Stomach smooth muscle (tissue), 2 donors: ENCODE results near the gene ZNF354C.

Source experiments
- H3K27ac ChIP-seq: one replicate; pipeline ENCODE4 v1.7.0; 2013; ENCODE audit warnings: mild to moderate bottlenecking, low read length, inconsistent platforms
- H3K27me3 ChIP-seq, 2 donors: one replicate each; pipeline ENCODE4 v1.7.0; 2013; ENCODE audit warnings: low read length in 2 of 2; ENCODE audit not compliant: insufficient read depth in 2 of 2, control insufficient read depth in 1 of 2
- H3K36me3 ChIP-seq, 2 donors: one replicate each; pipeline ENCODE4 v1.7.0; 2013; ENCODE audit warnings: low read length in 2 of 2; ENCODE audit not compliant: control insufficient read depth in 2 of 2, insufficient read depth in 2 of 2
- H3K4me1 ChIP-seq: one replicate; pipeline ENCODE4 v1.7.0; 2013; ENCODE audit warnings: low read length; ENCODE audit not compliant: control insufficient read depth, insufficient read depth
- H3K4me3 ChIP-seq, 2 donors: one replicate each; pipeline ENCODE4 v1.7.0; 2013; ENCODE audit warnings: low read length in 2 of 2
- H3K9ac ChIP-seq, 2 donors: one replicate each; pipeline ENCODE4 v1.7.0; 2013; ENCODE audit warnings: low read length in 2 of 2, mild to moderate bottlenecking in 1 of 2
- H3K9me3 ChIP-seq, 2 donors: one replicate each; pipeline ENCODE4 v1.7.0; 2013; ENCODE audit warnings: low read length in 2 of 2; ENCODE audit not compliant: control insufficient read depth in 2 of 2
- donor health status: healthy.
- donor health status: Pancreatic carcinoma.

ZNF354C gene

DNA sequence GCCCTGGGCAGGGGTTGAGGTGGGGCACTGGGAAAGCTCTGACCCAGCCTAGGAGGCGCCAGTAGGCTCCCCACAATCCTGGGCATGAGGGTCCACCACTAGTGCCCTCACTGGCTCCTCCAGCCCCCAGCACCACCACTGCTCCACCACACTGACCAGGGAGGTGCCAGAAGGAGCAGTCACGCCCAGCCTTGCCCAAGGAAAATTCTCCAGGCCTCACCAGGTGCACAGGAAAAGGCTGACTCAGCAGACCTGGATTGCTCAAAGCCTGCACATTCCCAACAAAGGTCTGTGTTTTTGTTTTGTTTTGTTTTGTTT lies 62.9 kb downstream of the ZNF354C start:
- Histone ChIP-seq H3K9ac (no peak overlapping the region), H3K4me3 (no peak overlapping the region), H3K27me3 (no peaks in the 10 kb centered on the region), H3K36me3 (no peaks in the 10 kb centered on the region), H3K4me1 (no peaks in the 10 kb centered on the region), H3K9me3 (peaks cover 0 to 2% of the 10 kb centered on the region in 2 donors), H3K27ac (no peak overlapping the region)

DNA sequence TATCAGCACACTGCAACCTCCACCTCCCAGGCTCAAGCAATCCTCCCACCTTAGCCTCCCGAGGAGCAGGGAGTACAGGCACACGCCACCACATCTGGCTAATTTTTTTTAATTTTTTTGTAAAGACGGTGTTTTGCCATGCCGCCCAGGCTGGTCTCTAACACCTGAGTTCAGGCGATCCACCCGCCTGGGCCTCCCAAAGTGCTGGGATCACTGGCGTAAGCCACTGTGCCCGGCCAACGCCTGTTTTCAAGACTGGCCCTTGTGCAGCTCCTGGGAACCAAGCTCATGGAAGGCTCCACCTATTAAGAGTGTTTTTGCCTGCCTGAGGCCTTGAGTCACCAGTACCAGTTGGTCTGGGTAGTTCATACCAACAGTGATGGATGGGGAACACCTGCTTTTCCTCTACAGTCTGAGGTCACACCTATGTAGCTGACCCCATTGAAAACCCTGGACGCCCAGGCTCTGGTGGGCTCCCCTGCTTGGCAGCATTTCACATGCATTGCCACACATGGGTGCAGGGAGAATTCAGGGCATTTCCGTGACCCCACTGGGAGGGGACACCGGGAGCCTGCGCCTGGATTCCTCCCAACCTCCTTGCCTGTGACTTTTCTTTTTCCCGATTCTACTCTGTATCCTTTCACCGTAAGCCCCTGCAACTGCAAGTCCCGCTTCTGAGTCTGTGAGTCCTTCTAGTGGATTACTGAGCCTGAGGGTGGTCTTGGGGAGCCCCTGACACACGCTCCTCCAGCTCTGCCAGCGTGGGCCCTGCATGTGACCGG lies 63.5 kb downstream of the ZNF354C start:
- H3K9me3 ChIP-seq: peaks cover 0 to 2% of the 10 kb centered on the region in 2 donors
- no peaks in the 10 kb centered on the region for H3K36me3 ChIP-seq
- no peak overlapping the region for H3K27ac ChIP-seq
- no peak overlapping the region for H3K9ac ChIP-seq
- no peak overlapping the region for H3K4me3 ChIP-seq
- no peaks in the 10 kb centered on the region for H3K27me3 ChIP-seq
- H3K4me1 ChIP-seq: no peaks in the 10 kb centered on the region

DNA sequence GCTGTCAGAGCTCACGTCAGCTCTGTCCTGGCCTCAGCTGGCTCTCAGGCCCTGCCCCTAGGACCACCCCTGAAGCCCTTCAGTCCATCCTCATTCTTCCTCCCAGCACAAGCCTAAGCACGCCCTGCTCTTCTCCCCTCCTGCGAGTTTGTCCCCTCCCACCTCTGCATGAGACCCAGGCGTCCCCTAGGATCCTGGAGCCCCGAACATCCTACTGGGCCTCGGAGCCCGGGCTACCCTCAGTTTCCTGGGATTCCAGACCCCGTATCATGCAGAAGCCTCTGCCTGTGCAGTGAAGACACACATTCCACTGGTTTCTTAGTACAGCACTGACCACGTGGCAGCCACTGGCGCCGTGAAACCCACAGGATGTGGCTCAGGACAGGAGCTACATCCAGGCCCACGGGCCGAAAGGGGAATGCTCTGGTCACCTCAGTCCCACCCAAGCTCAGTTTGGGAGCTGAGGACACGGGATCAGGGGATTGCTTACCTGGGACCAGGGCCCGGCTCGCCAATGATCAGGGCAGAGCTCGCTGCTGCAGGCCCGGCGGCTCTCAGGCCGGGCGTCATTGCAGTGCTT lies 64.2 kb downstream of the ZNF354C start:
- H3K4me1 ChIP-seq: no peaks in the 10 kb centered on the region
- H3K27ac ChIP-seq: no peak overlapping the region
- no peak overlapping the region for H3K9ac ChIP-seq
- H3K27me3 ChIP-seq: no peaks in the 10 kb centered on the region
- no peak overlapping the region for H3K4me3 ChIP-seq
- H3K9me3 ChIP-seq: peaks cover 0 to 2% of the 10 kb centered on the region in 2 donors
- H3K36me3 ChIP-seq: no peaks in the 10 kb centered on the region

DNA sequence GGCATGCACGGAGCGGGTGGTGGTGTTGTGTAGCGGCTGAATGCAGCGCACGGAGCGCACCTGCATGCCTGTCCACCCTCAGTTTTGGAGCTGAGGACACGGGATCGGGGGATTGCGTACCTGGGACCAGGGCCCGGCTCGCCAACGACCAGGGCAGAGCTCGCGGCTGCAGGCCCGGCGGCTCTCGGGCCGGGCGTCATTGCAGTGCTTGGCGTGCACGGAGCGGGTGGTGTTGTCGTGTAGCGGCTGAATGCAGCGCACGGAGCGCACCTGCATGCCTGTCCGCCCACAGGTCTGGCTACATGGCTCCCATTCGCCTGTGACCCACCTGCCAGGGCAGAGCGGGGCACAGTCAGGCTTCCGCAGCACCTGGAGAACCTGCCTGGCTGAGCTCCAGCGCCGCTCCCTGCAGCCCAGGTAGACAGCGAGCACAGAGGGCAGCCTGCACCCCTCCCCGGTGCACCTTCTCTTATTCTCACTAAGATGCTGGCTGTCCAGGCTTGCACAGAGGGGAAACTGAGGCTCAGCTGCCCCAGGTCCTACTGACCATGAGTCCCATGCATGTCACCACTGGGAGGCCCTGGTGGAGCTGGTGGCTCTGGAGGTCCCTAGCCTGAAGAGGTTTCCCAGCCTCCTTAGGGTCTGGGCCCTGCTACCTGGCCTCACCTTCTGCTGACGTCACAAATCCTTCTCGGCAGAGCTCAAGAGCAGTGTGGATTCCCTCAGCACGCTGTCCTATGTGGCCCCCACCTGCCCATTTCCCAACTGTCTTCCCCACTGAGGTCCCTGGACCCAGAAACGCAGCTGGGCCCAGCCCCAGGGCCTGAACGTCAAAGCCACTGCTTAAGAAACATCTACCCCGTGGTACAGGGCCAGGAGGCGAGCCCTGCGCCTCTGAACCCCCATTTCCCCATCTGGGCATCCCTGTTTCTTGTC lies 64.9 kb downstream of the ZNF354C start:
- Histone ChIP-seq H3K36me3 (no peaks in the 10 kb centered on the region), H3K9ac (no peak overlapping the region), H3K9me3 (peaks cover 0 to 2% of the 10 kb centered on the region in 2 donors), H3K4me3 (no peak overlapping the region), H3K27me3 (no peaks in the 10 kb centered on the region), H3K27ac (no peak overlapping the region), H3K4me1 (no peaks in the 10 kb centered on the region)

DNA sequence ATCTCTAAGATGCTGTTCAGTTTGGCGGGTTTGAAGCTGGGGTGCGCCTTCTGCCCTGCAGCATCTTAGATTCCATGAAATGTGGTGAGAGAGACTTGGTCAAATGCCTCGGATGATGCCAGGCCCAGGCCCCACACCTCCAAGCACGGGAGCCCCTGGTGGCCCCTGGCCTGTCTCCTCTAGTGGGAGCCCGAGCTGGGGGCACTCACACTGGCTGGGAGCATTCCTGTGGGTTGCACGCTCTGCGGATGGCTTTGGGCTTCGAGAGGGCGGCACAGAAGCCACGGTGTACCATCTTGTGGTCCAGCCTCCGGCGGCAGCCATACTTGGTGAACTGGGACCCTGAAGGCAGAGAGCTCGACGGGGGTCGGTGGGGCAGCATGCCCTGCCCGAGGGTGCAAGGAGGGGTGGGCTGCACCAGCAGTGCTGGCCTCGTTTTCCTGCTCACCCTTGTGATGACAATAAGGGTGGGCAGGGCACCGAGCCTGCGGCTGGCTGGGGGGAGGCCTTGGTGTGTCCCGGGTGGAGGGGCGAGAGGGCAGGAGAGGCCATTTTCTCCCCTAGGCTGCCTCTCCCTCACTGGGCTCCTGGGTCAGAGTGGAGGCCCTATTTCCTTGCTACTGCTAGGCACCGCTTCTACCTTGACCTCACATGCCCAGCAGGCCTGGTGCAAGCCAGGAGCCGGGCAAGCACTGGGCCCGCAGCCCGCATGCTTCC lies 65.8 kb downstream of the ZNF354C start:
- Histone ChIP-seq H3K4me1 (no peaks in the 10 kb centered on the region), H3K4me3 (no peak overlapping the region), H3K36me3 (no peaks in the 10 kb centered on the region), H3K27me3 (no peaks in the 10 kb centered on the region), H3K9ac (no peak overlapping the region), H3K27ac (no peak overlapping the region), H3K9me3 (peaks cover 0 to 2% of the 10 kb centered on the region in 2 donors)

DNA sequence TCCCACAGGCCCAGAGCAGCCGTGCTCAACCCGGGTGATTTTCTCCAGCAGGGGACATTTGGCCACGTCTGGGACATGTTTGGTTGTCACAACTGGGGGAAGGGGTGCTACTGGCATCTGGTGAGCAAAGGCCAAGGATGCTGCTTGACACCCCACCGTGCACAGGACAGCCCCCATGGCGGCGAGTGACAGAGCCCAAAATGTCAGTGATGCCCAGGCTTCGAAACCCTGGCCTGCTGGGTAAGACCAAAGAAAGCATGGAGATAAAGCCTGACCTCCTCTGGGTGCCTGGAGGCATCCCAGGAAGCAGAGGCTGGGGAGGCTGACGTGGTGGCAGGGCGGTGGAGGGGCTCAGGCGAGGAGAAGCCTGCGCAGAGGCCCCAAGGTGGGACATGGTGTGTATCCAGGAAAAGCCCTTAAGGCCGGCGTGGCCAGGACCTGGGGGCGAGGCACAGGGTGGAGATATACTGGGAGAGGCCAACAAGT lies 66.4 kb downstream of the ZNF354C start:
- Histone ChIP-seq H3K9ac (no peak overlapping the region), H3K27me3 (no peaks in the 10 kb centered on the region), H3K4me3 (no peak overlapping the region), H3K4me1 (no peaks in the 10 kb centered on the region), H3K36me3 (no peaks in the 10 kb centered on the region), H3K9me3 (peaks cover 0 to 2% of the 10 kb centered on the region in 2 donors), H3K27ac (no peak overlapping the region)

DNA sequence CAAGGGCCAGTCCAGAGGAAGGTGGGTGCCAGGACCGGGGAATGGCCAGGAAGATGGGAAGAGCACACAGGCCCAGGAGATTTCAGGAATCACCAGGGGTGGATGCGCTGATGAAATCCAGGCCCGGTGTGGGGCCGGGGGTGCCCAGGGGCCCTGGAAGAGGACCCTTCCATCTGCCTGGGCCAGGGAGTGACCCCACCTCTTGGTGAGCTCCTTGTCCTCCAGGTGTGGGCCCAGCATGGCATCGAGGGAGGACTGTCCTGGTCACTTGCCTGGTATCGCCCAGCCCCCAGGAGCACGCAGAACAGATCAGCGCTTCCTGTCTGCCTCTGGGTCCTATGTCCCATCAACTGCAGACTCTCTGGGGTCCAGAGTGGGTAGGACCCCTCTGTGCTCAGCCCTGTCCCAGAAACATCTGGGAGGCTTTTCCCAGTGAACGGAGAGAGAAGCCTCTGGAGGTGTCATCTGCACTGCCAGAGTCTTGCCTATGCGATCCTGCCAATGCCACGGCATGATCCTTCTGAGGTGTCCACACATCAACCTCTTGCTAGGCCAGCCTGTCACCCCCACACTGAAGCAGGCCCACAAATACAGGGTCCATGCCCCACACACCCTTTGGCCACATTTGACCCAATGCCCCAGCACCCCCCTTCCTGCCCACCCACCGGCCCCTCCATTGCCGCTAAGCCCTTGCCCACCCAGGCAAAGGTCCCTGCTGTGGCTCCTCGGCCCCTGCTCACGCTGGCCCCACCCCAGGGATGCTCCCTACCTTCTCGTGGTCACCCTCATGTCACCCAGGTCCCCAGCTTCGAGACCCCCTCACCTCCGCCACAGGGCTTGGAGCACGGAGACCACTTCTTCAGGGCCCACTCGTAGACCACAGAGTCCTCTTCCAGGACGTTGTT lies 67.2 kb downstream of the ZNF354C start:
- H3K27me3 ChIP-seq: no peaks in the 10 kb centered on the region
- H3K9ac ChIP-seq: no peak overlapping the region
- H3K4me1 ChIP-seq: no peaks in the 10 kb centered on the region
- H3K27ac ChIP-seq: no peak overlapping the region
- no peak overlapping the region for H3K4me3 ChIP-seq
- no peaks in the 10 kb centered on the region for H3K9me3 ChIP-seq
- H3K36me3 ChIP-seq: no peaks in the 10 kb centered on the region

DNA sequence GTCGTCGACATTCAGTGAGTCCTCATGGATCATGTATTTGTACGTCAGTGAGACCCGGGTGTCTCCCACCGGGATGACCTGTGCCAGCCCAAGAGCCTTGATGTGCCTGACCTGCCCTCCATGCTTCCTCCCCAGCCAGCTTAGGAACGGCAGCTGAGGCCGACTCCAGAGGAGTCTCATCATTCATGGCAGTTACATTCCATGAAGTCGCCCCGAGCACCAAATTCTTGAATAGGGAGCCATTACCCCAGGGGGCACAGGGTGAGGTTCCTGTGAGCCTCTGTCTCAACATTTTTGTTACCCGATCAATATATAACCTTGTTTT lies 67.8 kb downstream of the ZNF354C start:
- no peaks in the 10 kb centered on the region for H3K36me3 ChIP-seq
- H3K27ac ChIP-seq: no peak overlapping the region
- H3K4me1 ChIP-seq: no peaks in the 10 kb centered on the region
- H3K4me3 ChIP-seq: no peak overlapping the region
- H3K27me3 ChIP-seq: no peaks in the 10 kb centered on the region
- no peak overlapping the region for H3K9ac ChIP-seq
- H3K9me3 ChIP-seq: no peaks in the 10 kb centered on the region

DNA sequence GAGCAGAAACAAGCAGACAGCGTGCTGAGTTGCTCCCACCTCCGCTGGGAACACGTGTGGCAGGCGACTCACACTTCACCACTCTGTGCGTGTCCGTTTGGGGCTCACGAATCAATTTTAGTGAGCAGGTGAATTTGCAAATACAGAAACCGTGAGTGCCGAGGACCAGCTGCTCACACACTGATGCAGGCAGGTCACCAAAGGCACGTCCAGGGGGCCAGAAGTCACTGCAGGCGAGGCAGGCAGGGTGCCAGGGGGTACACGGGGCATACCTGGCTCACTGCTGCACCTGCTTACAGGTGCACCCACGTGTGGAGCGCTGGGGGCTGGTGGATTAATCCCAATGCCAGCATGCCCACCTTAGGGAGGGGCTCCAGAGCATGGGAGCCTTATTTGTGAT lies 68.8 kb downstream of the ZNF354C start:
- H3K9ac ChIP-seq: no peak overlapping the region
- no peaks in the 10 kb centered on the region for H3K27me3 ChIP-seq
- no peaks in the 10 kb centered on the region for H3K9me3 ChIP-seq
- H3K4me3 ChIP-seq: no peak overlapping the region
- no peak overlapping the region for H3K27ac ChIP-seq
- H3K36me3 ChIP-seq: no peaks in the 10 kb centered on the region
- H3K4me1 ChIP-seq: no peaks in the 10 kb centered on the region
